Left lung (tissue), 10 donors: Measurements from ENCODE around the gene LAMA1. TPM values are rescaled to one million over a fixed set of nuclear protein-coding genes. Genes with fewer than 3 reads are reported as not detected.

ENCODE experiments used
- ATAC-seq: fragments of 200-7000 bp; cut with Tn5 transposase; one replicate; pipeline ENCODE4 v1.9.1; 2020; ENCODE audit warnings: moderate library complexity
- DNase-seq, 4 donors: peaks; one replicate each; pipeline ENCODE4 v3.0.0-alpha.2; 2013 to 2020
- H3K27ac ChIP-seq, 2 donors: fragments of 200-600 bp; sonication (generic) in 1 of 2; one replicate each; pipeline versions ENCODE4 v1.5.0 to v1.8.0; 2020 to 2021
- H3K27me3 ChIP-seq, 2 donors: fragments of 200-600 bp; sonication (generic) in 1 of 2; one replicate each; pipeline versions ENCODE4 v1.5.0 to v1.8.0; 2020 to 2021
- H3K36me3 ChIP-seq, 2 donors: fragments of 200-600 bp; sonication (generic) in 1 of 2; one replicate each; pipeline versions ENCODE4 v1.5.0 to v1.8.0; 2020 to 2021
- H3K4me1 ChIP-seq, 2 donors: fragments of 200-600 bp; one replicate each; pipeline ENCODE4 v1.8.0; 2021
- H3K4me3 ChIP-seq, 2 donors: fragments of 200-600 bp; sonication (generic) in 1 of 2; one replicate each; pipeline versions ENCODE4 v1.5.0 to v1.8.0; 2020 to 2021; ENCODE audit warnings: mild to moderate bottlenecking in 1 of 2
- H3K9me3 ChIP-seq, 2 donors: fragments of 200-600 bp; sonication (generic) in 1 of 2; one replicate each; pipeline versions ENCODE4 v1.5.0 to v1.8.0; 2020 to 2021
- intact Hi-C, 2 donors: fragments of 100-400 bp; cut with DNase I; formaldehyde crosslinking; loops; one replicate each; pipeline versions ENCODE4 v1.11.2 to v1.14.2; 2022
- polyA plus RNA-seq, 6 donors: library from polyadenylated mRNA; unstranded; fragments of 120-200 nt; gene quantifications; one replicate each; pipeline ENCODE4 v1.2.1, GENCODE V29; 2013; ENCODE audit not compliant: insufficient read length in 6 of 6
- total RNA-seq, 2 donors: library from RNA; stranded (reverse); fragmentation: NEBNext Ultra II Directional; extraction: Animal tissue kit (Norgen Biotek cat#: 25700); gene quantifications; one replicate each; pipeline ENCODE4 v1.2.1, GENCODE V29; 2021
- TF ChIP-seq, protein P1 (sequence below), 2 donors: fragments of 200-600 bp; sonication (generic) in 1 of 2; IDR thresholded peaks; one replicate each; pipeline versions ENCODE4 v1.5.0 to v1.8.0; 2021; ENCODE audit warnings: antibody characterized with exemption in 2 of 2
- donor health status: DM: no; HTN: yes; CAD: no.
- donor health status: DM: no; HTN: no; CAD: no.

Gene LAMA1
- total and polyA plus RNA-seq, 8 donors = 2.4 to 22.9 (median 11.6) TPM

DNA sequence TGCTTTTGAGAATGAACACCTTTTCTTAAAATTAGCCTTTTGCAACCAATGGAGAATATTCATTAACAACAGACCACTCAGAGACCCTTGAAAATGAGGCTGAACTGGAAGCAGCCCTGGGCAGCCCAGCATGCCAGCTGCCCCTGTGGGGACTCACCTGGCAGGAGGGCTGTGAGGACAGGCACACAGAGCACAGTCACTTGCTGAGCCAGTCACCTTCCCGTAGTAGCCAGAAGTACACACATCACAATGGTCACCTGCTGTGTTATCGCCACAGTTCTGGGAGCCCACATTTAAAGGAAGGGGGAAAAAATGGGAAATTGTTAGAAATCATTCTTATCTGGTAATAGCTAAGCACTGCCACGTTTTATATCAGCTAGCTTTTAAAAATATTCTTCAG is 115.5 kb downstream of the LAMA1 start:
- TF ChIP-seq, protein P1, sequence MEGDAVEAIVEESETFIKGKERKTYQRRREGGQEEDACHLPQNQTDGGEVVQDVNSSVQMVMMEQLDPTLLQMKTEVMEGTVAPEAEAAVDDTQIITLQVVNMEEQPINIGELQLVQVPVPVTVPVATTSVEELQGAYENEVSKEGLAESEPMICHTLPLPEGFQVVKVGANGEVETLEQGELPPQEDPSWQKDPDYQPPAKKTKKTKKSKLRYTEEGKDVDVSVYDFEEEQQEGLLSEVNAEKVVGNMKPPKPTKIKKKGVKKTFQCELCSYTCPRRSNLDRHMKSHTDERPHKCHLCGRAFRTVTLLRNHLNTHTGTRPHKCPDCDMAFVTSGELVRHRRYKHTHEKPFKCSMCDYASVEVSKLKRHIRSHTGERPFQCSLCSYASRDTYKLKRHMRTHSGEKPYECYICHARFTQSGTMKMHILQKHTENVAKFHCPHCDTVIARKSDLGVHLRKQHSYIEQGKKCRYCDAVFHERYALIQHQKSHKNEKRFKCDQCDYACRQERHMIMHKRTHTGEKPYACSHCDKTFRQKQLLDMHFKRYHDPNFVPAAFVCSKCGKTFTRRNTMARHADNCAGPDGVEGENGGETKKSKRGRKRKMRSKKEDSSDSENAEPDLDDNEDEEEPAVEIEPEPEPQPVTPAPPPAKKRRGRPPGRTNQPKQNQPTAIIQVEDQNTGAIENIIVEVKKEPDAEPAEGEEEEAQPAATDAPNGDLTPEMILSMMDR (IDR thresholded peaks at IDR 0.05) = no peak
- no peak for DNase-seq
- intact Hi-C loops = loop anchor here in 1 of 2 donors (10.0 kb wide), 1 partner anchor 87 kb away; no protein-coding TSS in a partner anchor
- Histone ChIP-seq H3K27ac (no peak overlapping the region), H3K27me3 (no peaks in the 10 kb centered on the region), H3K36me3 (no peaks in the 10 kb centered on the region), H3K9me3 (no peaks in the 10 kb centered on the region), H3K4me3 (no peak overlapping the region), H3K4me1 (no peaks in the 10 kb centered on the region)
- ATAC-seq = no peak

GRCh38 chr18:7000484-7001096 is 117.0 kb downstream of the LAMA1 start:
- ATAC-seq (peak; percentile 53), DNase-seq (peak in 1 of 4 donors; percentile 56)
- TF ChIP-seq, protein P1 (IDR thresholded peaks at IDR 0.05) = peak; percentile 18 to 45
- intact Hi-C loops = loop anchor here in 1 of 2 donors (10.0 kb wide), 1 partner anchor 86 kb away; no protein-coding TSS in a partner anchor
- H3K4me1 ChIP-seq = no peaks in the 10 kb centered on the region
- no peaks in the 10 kb centered on the region for H3K9me3 ChIP-seq
- H3K27ac ChIP-seq = no peak overlapping the region
- no peaks in the 10 kb centered on the region for H3K36me3 ChIP-seq
- H3K4me3 ChIP-seq = no peak overlapping the region
- H3K27me3 ChIP-seq = no peaks in the 10 kb centered on the region

GRCh38 chr18:6997808-6998207 is 119.8 kb downstream of the LAMA1 start:
- TF ChIP-seq, protein P1 (IDR thresholded peaks at IDR 0.05) = no peak
- no peak for ATAC-seq
- intact Hi-C loops = no loop called here
- Histone ChIP-seq H3K27me3 (no peaks in the 10 kb centered on the region), H3K36me3 (no peaks in the 10 kb centered on the region), H3K4me3 (no peak overlapping the region), H3K4me1 (no peaks in the 10 kb centered on the region), H3K9me3 (no peaks in the 10 kb centered on the region), H3K27ac (no peak overlapping the region)
- DNase-seq = peak in 1 of 4 donors; percentile 17

- H3K4me3 ChIP-seq = no peak overlapping the region
- TF ChIP-seq, protein P1 (IDR thresholded peaks at IDR 0.05) = no peak
- DNase-seq (peak in 2 of 4 donors; percentile 28 to 36), ATAC-seq (no peak)
- intact Hi-C loops = no loop called here
- H3K27ac ChIP-seq = no peak overlapping the region
- no peaks in the 10 kb centered on the region for H3K4me1 ChIP-seq
- no peaks in the 10 kb centered on the region for H3K36me3 ChIP-seq
- H3K27me3 ChIP-seq = no peaks in the 10 kb centered on the region
- H3K9me3 ChIP-seq = no peaks in the 10 kb centered on the region
These were observed 122.7 kb downstream of the LAMA1 start for GRCh38 chr18:6994771-6995430.

- Histone ChIP-seq H3K9me3 (no peaks in the 10 kb centered on the region), H3K36me3 (no peaks in the 10 kb centered on the region), H3K27me3 (no peaks in the 10 kb centered on the region), H3K27ac (no peak overlapping the region), H3K4me1 (no peaks in the 10 kb centered on the region), H3K4me3 (no peak overlapping the region)
- peak in 2 of 4 donors; percentile 42 to 74 for DNase-seq
- intact Hi-C loops = no loop called here
- TF ChIP-seq, protein P1 (IDR thresholded peaks at IDR 0.05) = no peak
- peak; percentile 56 for ATAC-seq
These were observed 123.4 kb downstream of the LAMA1 start for GRCh38 chr18:6994056-6994770.
